GM19438 (cell line): ENCODE measurements around the gene SPDYE9.
"Not testable (repeated sequence)": the region's sequence is repeated elsewhere in the genome, so short reads cannot be mapped to it uniquely, and the experiment has no call there.

ENCODE experiments used
- ATAC-seq: cut with Tn5 transposase; IDR thresholded peaks from one replicate; pipeline ENCODE4 v1.9.1; 2021; ENCODE audit warnings: low read depth; ENCODE audit not compliant: unreplicated experiment

Gene SPDYE9

GRCh38 chr7:73085938-73086337 lies at the start of gene SPDYE9:
TSS of gene SPDYE9 (minus strand) at chr7:73086038. CDS start at chr7:73084238, 1,800 bp downstream.
- ATAC-seq: not testable (repeated sequence)

- ATAC-seq: not testable (repeated sequence)
Measured at GRCh38 chr7:73134866-73135265, 49.0 kb upstream of the SPDYE9 start.

DNA sequence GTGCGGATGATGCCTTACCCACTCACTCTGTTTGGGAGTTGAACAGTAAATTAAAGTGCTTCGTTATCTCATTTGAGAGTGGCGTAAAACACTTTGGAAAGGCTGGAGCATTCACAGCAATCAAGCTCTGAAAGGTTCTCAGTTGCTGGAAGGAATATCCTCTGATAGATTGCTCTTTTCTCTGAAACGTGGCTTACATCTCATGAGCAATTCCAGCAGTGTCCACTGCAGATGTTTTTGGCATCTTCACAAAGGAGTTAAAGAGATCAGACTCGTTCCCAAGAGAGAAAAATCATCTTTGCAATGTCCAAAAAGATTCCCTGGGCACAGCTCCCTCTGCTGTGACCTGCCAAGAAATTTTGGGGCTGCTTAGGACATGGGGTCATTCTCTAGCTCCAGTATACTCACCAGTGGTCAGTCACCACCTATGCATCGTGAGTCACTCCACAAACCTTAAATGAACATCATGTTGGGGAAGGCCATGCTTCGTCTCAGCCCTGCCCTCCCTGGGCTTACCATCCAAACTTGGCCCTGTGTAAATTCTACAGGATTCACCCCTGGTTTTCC lies 46.9 kb upstream of the SPDYE9 start:
- not testable (repeated sequence) for ATAC-seq

DNA sequence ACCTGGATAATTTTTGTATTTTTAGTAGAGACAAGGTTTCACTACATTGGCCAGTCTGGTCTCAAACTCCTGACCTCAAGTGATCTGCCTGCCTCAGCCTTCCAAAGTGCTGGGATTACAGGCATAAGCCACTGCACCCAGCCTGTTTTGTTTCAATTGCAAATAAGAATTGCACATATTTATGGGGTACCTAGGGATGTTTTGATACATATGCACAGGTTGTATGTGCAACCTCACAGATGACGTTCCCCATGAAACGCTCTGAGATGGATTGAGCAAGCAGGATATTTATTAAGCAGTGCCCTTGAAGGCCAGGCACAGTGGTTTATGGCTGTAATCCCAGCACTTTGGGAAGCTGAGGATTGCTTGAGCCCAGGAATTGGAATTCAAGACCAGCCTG lies 44.8 kb upstream of the SPDYE9 start:
- ATAC-seq: not testable (repeated sequence)

DNA sequence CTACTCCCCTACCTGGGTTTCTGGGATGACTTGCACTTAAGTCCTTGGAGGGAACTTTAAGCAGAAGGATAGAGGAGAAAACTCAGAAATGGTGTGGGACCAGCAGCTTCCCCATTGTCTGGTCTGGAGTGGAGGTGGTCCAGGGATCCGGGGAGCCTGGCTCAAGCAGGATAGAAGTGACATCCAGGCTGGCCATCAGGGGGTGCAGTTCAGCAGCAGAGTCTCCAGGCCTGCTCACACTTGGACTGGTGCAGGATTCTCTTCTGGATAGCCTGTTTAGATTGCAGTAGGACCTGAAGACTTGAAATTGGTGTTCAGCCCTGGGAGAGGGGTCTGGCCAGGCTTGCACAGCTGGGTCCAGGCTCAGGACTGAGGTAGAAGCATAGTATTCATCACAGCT lies 38.3 kb upstream of the SPDYE9 start:
- not testable (repeated sequence) for ATAC-seq

DNA sequence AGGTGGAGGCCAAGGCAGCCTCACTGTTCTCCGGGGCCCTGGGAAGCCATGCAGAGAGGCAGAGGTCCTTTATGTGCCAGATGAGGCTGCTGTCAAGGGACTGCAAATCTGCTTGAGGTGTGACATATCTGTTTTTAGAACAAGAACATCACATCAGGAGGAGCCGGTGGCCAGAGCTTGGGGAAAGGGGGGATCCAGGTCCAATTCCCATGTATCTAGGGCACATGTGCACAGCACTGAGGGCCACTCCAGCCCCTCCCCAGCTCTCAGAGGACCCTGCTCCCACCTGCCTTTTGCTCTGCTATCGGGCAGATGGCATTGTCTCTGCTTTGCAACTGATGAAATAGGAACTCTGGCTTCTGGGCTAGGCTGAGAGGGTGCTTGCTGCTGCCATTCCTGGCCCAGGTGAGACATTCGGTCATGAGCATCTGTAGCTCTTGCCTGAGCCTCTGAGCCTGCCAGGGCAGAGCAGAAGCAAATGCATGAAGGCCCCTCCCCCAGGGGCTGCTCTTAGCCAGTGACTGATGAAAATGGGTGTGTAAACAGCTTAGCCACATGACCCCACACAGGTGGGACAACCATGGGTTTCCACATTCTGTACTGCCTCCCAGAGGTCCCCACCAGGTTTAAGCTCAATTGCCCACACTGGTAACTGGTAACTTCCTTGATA lies 37.1 kb upstream of the SPDYE9 start:
- ATAC-seq: not testable (repeated sequence)

DNA sequence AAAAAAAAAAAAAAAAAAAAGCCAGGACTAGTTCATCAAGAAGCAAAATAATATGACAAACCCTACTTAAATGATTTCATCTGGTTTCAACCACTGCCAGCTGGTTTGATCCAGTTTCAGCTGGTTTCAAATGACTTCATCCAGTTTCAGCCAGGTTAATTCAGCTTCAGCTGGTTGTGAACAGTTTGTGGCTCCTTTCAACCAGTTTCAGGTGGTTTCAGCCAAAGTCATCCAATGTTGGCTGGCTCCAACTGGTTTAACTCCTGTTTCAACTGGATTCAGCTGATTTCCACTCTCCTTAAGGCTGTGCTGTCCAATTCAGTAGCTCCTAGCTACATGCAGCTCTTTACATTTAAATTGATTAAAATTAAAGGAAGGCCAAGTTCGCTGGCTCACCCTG lies 32.3 kb upstream of the SPDYE9 start:
- not testable (repeated sequence) for ATAC-seq

DNA sequence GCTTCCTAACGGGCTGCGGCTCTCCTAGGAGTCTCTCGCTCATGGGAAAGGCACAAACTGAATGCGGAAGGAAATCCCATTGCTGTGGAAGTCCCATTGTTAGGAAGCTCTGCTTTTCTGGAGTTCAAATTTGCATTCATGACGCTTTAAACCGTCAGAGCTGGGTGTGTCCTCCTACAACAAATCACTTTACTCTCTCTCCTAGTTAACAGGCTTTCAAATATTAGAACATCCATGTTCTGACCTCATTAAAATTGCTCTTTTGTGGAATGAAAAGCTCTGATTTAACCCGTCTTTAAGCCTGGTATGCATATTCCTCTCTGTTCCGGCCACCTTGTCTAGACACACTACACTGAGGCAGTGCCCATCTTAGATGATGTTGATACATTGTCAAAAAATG lies 28.0 kb downstream of the SPDYE9 start, which contains the start of gene SPDYE11:
Gene SPDYE11, minus strand, starts transcription at position 101 of the 400 bp plus-strand sequence. CDS start 1,800 bp downstream, outside the sequence.
- ATAC-seq: not testable (repeated sequence)

GRCh38 chr7:73029666-73030065 lies 56.2 kb downstream of the SPDYE9 start, which contains the start of gene SPDYE8:
TSS of gene SPDYE8 (minus strand) at chr7:73029766. CDS start at chr7:73027966, 1,800 bp downstream.
- ATAC-seq: not testable (repeated sequence)
